Keratinocyte (primary cell): ENCODE data around the gene ERC2. TPM values are rescaled to one million over a fixed set of nuclear protein-coding genes. Genes with fewer than 3 reads are reported as not detected.
"Not testable (repeated sequence)": the region's sequence is repeated elsewhere in the genome, so short reads cannot be mapped to it uniquely, and the experiment has no call there.

Source experiments
- DNase-seq: peaks from one replicate; pipeline ENCODE4 v3.0.0-alpha.2; 2011; ENCODE audit warnings: low read depth, missing footprints, low spot score
- FAIRE-seq: peaks from 2 replicates; lab custom pipeline; 2011; peaks lifted over from hg19 to GRCh38; lab: Jason Lieb, UNC
- H2AFZ ChIP-seq: 2 replicates; pipeline ENCODE4 v1.6.0; 2012; ENCODE audit warnings: low read length, control low read depth, inconsistent platforms; ENCODE audit not compliant: control insufficient read depth
- H3K27ac ChIP-seq: 2 replicates; pipeline ENCODE4 v1.5.1; 2011; ENCODE audit warnings: low read length; ENCODE audit not compliant: control insufficient read depth, insufficient read depth
- H3K27me3 ChIP-seq: 3 replicates; pipeline ENCODE4 v1.6.0; 2011; ENCODE audit warnings: low read length; ENCODE audit not compliant: control insufficient read depth, insufficient read depth; ENCODE audit errors: extremely low read depth
- H3K36me3 ChIP-seq, 2 experiments: 2 replicates in 1 of 2; 3 replicates in 1 of 2; pipeline ENCODE4 v1.5.1; 2011; ENCODE audit warnings: low read length in 2 of 2, mild to moderate bottlenecking in 1 of 2; ENCODE audit not compliant: control insufficient read depth in 2 of 2, insufficient read depth in 2 of 2; ENCODE audit errors: extremely low read depth in 1 of 2
- H3K4me1 ChIP-seq: 3 replicates; pipeline ENCODE4 v1.5.1; 2011; ENCODE audit warnings: low read length; ENCODE audit not compliant: control insufficient read depth, insufficient read depth; ENCODE audit errors: extremely low read depth
- H3K4me2 ChIP-seq: 3 replicates; pipeline ENCODE4 v1.6.0; 2011; ENCODE audit warnings: low read depth, low read length; ENCODE audit not compliant: control insufficient read depth, insufficient read depth; ENCODE audit errors: extremely low read depth
- H3K4me3 ChIP-seq, 3 experiments: fragments of 200-600 bp in 1 of 3; sonication (generic) in 1 of 3; 2 replicates in 2 of 3; 3 replicates in 1 of 3; pipeline ENCODE4 v1.5.1; 2011 to 2016; ENCODE audit warnings: low read length in 3 of 3, mild to moderate bottlenecking in 3 of 3, control low read depth in 2 of 3, inconsistent platforms in 1 of 3, low read depth in 1 of 3, mixed read lengths in 1 of 3, mixed run types in 1 of 3, moderate library complexity in 1 of 3; ENCODE audit not compliant: control insufficient read depth in 2 of 3, insufficient read depth in 2 of 3; ENCODE audit errors: extremely low read depth in 1 of 3
- H3K79me2 ChIP-seq: 2 replicates; pipeline ENCODE4 v1.6.0; 2012; ENCODE audit warnings: low read length; ENCODE audit not compliant: control insufficient read depth, insufficient read depth
- H3K9ac ChIP-seq: 3 replicates; pipeline ENCODE4 v1.6.0; 2011; ENCODE audit warnings: low read length; ENCODE audit not compliant: control insufficient read depth, insufficient read depth; ENCODE audit errors: extremely low read depth
- H3K9me1 ChIP-seq: 3 replicates; pipeline ENCODE4 v1.6.0; 2011; ENCODE audit warnings: low read length; ENCODE audit not compliant: control insufficient read depth, insufficient read depth; ENCODE audit errors: extremely low read depth
- H3K9me3 ChIP-seq: 2 replicates; pipeline ENCODE4 v1.5.1; 2012; ENCODE audit warnings: low read depth, low read length; ENCODE audit not compliant: control insufficient read depth
- H4K20me1 ChIP-seq: 3 replicates; pipeline ENCODE4 v1.6.0; 2011; ENCODE audit warnings: low read length; ENCODE audit not compliant: control insufficient read depth, insufficient read depth; ENCODE audit errors: extremely low read depth
- EZH2 ChIP-seq: IDR thresholded peaks from one replicate; pipeline ENCODE4 v1.6.1; 2012; ENCODE audit warnings: inconsistent platforms, mild to moderate bottlenecking, low read length, moderate library complexity
- dilution Hi-C: fragments of 300-500 bp; cut with MboI; formaldehyde crosslinking; loops from one replicate; pipeline ENCODE4 v1.7.0; 2020; ENCODE audit warnings: low sequenced_read_pairs; ENCODE audit not compliant: extremely low pct_ligation_motif_present
- polyA plus RNA-seq, 5 experiments: library from polyadenylated mRNA; depleted of rRNA in 3 of 5; stranded (reverse) in 3 of 5; stranded (forward) in 1 of 5; unstranded in 1 of 5; fragments of >200 nt; gene quantifications; 1 replicate in 1 of 5; 2 replicates in 3 of 5; 3 replicates in 1 of 5; pipeline versions ENCODE4 v1.2.1 to v1.2.3, GENCODE V29; 2011 to 2012; ENCODE audit warnings: missing spikeins in 2 of 5, low read depth in 1 of 5, low replicate concordance in 1 of 5
- TF ChIP-seq, protein P1 (sequence below), 3 experiments: IDR thresholded peaks in 1 of 3; conservative IDR thresholded peaks in 1 of 3; optimal IDR thresholded peaks in 1 of 3; 2 replicates in 2 of 3; 3 replicates in 1 of 3; pipeline versions ENCODE3 to v1.5.1; 2011; ENCODE audit warnings: low read length in 3 of 3, mild to moderate bottlenecking in 3 of 3, moderate library complexity in 2 of 3, control low read depth in 1 of 3, inconsistent platforms in 1 of 3; ENCODE audit not compliant: insufficient read depth in 2 of 3; ENCODE audit errors: extremely low read depth in 1 of 3

The ERC2 gene
- polyA plus RNA-seq, 1 donor (not counting 4 experiments of a cell fraction or from before 2014, with no cell fraction given): 0.08 TPM

DNA sequence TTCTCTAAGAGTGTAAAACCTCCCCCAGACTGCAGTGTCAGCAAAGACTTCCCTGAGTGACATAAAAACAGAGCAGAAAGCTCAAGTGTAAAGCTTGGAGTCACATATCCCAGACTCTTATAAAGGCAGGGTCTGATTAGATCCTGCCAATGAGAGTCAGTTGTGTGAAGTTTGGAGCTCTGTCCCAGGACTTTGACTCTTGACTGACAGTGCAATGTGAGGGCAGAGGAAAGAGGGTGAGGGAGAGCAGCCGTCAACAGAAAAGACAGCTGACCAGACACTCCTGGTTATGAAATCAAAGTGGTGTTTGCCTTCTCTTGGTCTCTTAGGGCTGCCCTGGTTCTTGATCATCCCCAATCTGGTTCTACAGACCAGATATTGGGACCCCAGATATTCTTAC, 393.2 kb downstream of the ERC2 start:
- FAIRE-seq (no peak), DNase-seq (no peak)
- no peaks in the 10 kb centered on the region for H3K27me3 ChIP-seq
- no peaks in the 10 kb centered on the region for H3K9me1 ChIP-seq
- no peaks in the 10 kb centered on the region for H3K79me2 ChIP-seq
- dilution Hi-C loops: no loop called here
- no peak overlapping the region for H3K4me3 ChIP-seq
- no peak overlapping the region for H3K4me2 ChIP-seq
- no peaks in the 10 kb centered on the region for H3K4me1 ChIP-seq
- H4K20me1 ChIP-seq: no peaks in the 10 kb centered on the region
- H3K36me3 ChIP-seq: no peaks in the 10 kb centered on the region
- no peak overlapping the region for H3K9ac ChIP-seq
- no peak for TF ChIP-seq EZH2
- TF ChIP-seq, protein P1, sequence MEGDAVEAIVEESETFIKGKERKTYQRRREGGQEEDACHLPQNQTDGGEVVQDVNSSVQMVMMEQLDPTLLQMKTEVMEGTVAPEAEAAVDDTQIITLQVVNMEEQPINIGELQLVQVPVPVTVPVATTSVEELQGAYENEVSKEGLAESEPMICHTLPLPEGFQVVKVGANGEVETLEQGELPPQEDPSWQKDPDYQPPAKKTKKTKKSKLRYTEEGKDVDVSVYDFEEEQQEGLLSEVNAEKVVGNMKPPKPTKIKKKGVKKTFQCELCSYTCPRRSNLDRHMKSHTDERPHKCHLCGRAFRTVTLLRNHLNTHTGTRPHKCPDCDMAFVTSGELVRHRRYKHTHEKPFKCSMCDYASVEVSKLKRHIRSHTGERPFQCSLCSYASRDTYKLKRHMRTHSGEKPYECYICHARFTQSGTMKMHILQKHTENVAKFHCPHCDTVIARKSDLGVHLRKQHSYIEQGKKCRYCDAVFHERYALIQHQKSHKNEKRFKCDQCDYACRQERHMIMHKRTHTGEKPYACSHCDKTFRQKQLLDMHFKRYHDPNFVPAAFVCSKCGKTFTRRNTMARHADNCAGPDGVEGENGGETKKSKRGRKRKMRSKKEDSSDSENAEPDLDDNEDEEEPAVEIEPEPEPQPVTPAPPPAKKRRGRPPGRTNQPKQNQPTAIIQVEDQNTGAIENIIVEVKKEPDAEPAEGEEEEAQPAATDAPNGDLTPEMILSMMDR (optimal IDR thresholded peaks at IDR 0.05 in 1 of 3, IDR thresholded peaks at IDR 0.05 in 1 of 3, conservative IDR thresholded peaks at IDR 0.05 in 1 of 3; ENCODE audit: extremely low read depth in 1 of 3, insufficient read depth in 2 of 3, low read length in 3 of 3): no peak
- H2AFZ ChIP-seq: no peak overlapping the region
- H3K27ac ChIP-seq: no peak overlapping the region
- H3K9me3 ChIP-seq: no peaks in the 10 kb centered on the region

- DNase-seq (no peak), FAIRE-seq (no peak)
- dilution Hi-C loops: no loop called here
- Histone ChIP-seq H2AFZ (no peak overlapping the region), H3K9me1 (no peaks in the 10 kb centered on the region), H3K9ac (no peak overlapping the region), H3K27me3 (no peaks in the 10 kb centered on the region), H3K27ac (no peak overlapping the region), H4K20me1 (no peaks in the 10 kb centered on the region), H3K9me3 (no peaks in the 10 kb centered on the region), H3K4me1 (no peaks in the 10 kb centered on the region), H3K4me2 (no peak overlapping the region), H3K36me3 (no peaks in the 10 kb centered on the region), H3K79me2 (no peaks in the 10 kb centered on the region), H3K4me3 (no peak overlapping the region)
- TF ChIP-seq, protein P1 (optimal IDR thresholded peaks at IDR 0.05 in 1 of 3, IDR thresholded peaks at IDR 0.05 in 1 of 3, conservative IDR thresholded peaks at IDR 0.05 in 1 of 3; ENCODE audit: extremely low read depth in 1 of 3, insufficient read depth in 2 of 3, low read length in 3 of 3): no peak
- no peak for TF ChIP-seq EZH2
Measured at GRCh38 chr3:56069766-56070165, 398.5 kb downstream of the ERC2 start.

DNA sequence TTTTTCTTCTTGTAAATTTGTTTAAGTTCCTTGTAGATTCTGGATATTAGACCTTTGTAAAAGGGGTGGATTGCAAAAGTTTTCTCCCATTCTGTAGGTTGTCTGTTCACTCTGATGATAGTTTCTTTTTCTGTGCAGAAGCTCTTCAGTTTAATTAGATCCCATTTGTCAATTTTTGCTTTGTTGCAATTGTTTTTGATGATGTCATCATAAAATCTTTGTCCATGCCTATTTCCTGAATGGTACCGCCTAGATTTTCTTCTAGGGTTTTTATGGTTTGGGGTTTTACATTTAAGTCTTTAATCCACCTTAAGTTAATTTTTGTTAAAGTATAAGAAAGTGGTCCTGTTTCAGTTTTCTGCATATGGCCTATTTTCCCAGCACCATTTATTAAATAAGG, 401.9 kb downstream of the ERC2 start:
- H2AFZ ChIP-seq, H3K36me3 ChIP-seq, dilution Hi-C loops, H3K27me3 ChIP-seq, H3K4me2 ChIP-seq, H3K27ac ChIP-seq, H3K9ac ChIP-seq, H3K4me1 ChIP-seq, FAIRE-seq, H3K79me2 ChIP-seq, H4K20me1 ChIP-seq, H3K9me3 ChIP-seq, H3K4me3 ChIP-seq, DNase-seq, H3K9me1 ChIP-seq: not testable (repeated sequence)
